ENCODE results near the gene IRF2. TPM values are rescaled to one million over a fixed set of nuclear protein-coding genes. Genes with fewer than 3 reads are reported as not detected.

IRF2 gene
- polyA plus RNA-seq, 2 of the 4 experiments (the other 2 are of a cell fraction), result 11.0 to 23.5 TPM

DNA sequence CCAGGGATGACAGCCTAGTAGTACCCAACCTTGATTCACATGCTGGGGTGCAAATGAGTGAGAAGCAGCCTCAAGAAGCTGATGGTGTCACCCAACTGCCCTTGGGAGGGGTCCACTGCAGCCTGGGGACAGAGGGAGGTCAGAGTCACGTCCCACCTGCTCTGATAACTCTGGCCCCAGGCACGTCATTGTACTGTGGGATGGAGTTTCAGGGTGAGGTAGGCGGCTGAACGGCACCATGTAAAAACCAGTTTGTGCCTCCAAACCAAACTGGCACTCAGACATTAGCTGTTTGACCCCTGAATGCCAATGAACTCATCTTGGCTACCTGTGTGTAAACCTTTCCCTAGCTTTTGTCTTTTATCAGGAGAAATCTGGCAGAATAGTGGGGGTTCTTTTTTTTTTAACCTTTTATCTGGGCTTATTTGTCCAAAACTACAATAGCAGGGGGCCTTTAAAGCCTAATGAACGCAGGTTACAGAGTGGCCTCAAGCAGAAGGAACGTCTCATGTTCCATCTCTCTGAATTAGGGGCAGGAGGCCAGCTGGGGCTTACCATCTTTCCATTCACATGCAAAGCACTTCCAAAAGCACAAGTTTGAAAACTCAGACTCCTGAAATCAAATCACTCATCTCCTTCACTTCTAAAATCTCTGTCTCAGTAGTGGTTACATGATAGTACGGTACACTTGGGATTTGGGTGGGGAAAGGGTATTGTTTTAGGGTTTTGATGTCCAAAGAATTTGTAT, 89.4 kb downstream of the IRF2 start:
- Histone ChIP-seq H3K9me3 (no peaks in the 10 kb centered on the region), H3K4me3 (no peak overlapping the region), H3K4me1 (peaks cover 21% of the 10 kb centered on the region), H3K4me2 (peak overlapping the region; percentile 75), H3K27ac (peak overlapping the region; percentile 61 to 82)
- POLR2A ChIA-PET, result no interaction called here
- 96% methylated on average over 7 of the region's 7 CpGs for WGBS (ENCODE audit: missing lambda C conversion rate)
- no peak for FAIRE-seq
- ATAC-seq, result no peak
- DNase-seq (ENCODE audit: low read depth in 1 of 2, low spot score in 1 of 2), result no peak
- TF ChIP-seq MAX (IDR thresholded peaks at IDR 0.05) (no peak), CHD4 (IDR thresholded peaks at IDR 0.05; ENCODE audit: borderline replicate concordance) (no peak), PHF8 (IDR thresholded peaks at IDR 0.05; ENCODE audit: borderline replicate concordance, low read depth) (no peak), BHLHE40 (IDR thresholded peaks at IDR 0.05; ENCODE audit: low read depth, low read length) (no peak), SMC3 (IDR thresholded peaks at IDR 0.05) (no peak), ZNF302 (CRISPR knock-in tag; IDR thresholded peaks at IDR 0.05) (no peak), REST (IDR thresholded peaks at IDR 0.05) (no peak), JUNB (IDR thresholded peaks at IDR 0.05) (no peak), GATA3 (IDR thresholded peaks at IDR 0.05; ENCODE audit: borderline replicate concordance) (no peak), MAFK (IDR thresholded peaks at IDR 0.05; ENCODE audit: partially characterized antibody) (no peak), TP53 (CRISPR knock-in tag; IDR thresholded peaks at IDR 0.05) (no peak), ZFP36 (IDR thresholded peaks at IDR 0.05; ENCODE audit: borderline replicate concordance, partially characterized antibody) (no peak)
- CTCF ChIA-PET, result interaction anchor here (1.4 to 1.9 kb wide), 2 partner anchors 98 to 121 kb away, joined by 3 to 5 read pairs; no protein-coding TSS in a partner anchor

DNA sequence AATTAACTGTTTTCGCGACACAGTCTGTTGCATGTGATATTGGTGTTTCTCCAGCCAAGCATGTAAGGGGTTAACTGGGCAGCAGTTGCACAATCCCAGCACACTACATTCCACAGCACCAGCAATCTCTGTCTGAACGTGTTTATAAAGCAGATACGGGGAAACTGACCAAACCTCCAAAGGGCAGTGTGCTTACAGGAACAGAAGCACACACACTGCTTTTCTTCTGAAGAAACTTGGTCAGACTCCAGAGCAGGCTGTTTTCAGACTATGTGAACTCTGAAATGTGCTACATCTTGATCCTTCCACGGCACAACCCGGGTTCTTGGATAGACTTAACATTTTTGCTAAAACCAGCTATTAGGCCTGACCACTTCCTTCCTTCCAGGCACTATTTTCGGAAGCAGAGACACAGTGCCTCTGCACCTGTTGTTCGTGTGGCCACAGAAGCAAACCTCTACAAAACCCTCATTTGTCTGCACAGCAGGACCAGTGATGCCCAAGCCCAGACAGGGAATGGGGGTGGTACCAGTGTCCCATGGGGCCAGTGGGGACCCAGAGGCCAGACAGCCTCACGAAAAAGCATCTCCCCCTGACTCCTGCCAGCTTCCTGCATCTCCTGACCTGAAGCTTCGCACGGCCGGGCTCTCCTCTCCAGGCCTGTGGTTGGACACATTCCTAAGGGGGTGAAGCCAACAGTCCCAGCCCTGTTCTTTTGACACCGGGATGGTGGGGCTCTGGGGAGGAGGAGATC, 90.1 kb downstream of the IRF2 start:
- DNase-seq (ENCODE audit: low read depth in 1 of 2, low spot score in 1 of 2), result peak in 1 of 2 experiments; percentile 17
- Histone ChIP-seq H3K9me3 (no peaks in the 10 kb centered on the region), H3K4me3 (peak overlapping the region; percentile 31), H3K27ac (peak overlapping the region; percentile 61 to 82), H3K4me2 (peak overlapping the region; percentile 75), H3K4me1 (peaks cover 21% of the 10 kb centered on the region)
- CTCF ChIA-PET, result interaction anchor here (1.9 kb wide), 1 partner anchor 120 kb away, joined by 5 read pairs; no protein-coding TSS in a partner anchor
- no peak for FAIRE-seq
- POLR2A ChIA-PET, result interaction anchor here (1.0 to 1.4 kb wide), 2 partner anchors 90 to 116 kb away, joined by 3 to 5 read pairs; partner anchors contain the start of gene IRF2
- 48% methylated on average over 12 of the region's 13 CpGs for WGBS (ENCODE audit: missing lambda C conversion rate)
- peak; percentile 61 to 75 for ATAC-seq
- TF ChIP-seq HOXB5 (CRISPR knock-in tag; IDR thresholded peaks at IDR 0.05) (no peak), EP300 (IDR thresholded peaks at IDR 0.05) (peak in 1 of 2 experiments; percentile 12; a peak in 1 of 5 replicates), CEBPB (IDR thresholded peaks at IDR 0.05) (peak; percentile 90 to 98)

DNA sequence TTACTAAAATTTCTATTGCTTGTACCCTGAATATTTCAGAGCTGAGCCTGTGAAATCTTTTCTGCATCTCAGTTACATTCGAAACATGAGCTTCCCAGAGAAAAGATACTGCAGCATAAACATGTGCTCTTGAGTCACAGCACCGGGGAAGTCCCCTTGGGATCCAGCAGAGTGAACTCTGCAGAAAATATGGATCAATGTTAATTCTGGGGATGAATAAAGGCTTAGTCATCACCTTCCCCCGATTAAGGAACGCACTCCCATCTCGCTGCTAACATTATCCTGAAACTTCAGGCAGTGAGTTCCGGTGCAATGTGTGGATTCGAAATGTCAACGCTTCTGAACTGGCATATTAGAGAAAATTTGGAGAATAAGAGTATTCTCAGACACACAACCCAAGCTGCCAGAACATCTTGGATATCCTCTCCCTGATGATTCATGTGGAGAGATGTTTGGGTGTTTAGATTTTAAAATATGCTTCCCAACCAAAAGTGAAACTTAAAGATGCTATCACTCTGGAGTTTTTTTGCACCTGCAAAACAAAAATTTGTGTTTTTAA, 90.8 kb downstream of the IRF2 start:
- FAIRE-seq (no peak), ATAC-seq (peak; percentile 91), DNase-seq (ENCODE audit: low read depth in 1 of 2, low spot score in 1 of 2) (peak; percentile 54 to 64)
- H3K4me3 ChIP-seq, result peak overlapping the region; percentile 31
- ChIA-PET CTCF (interaction anchor here (0.8 to 1.9 kb wide), 2 partner anchors 10 to 119 kb away, joined by 3 to 5 read pairs; no protein-coding TSS in a partner anchor), POLR2A (interaction anchor here (1.0 to 1.4 kb wide), 2 partner anchors 91 to 115 kb away, joined by 3 to 5 read pairs; partner anchors contain the start of gene IRF2)
- WGBS (ENCODE audit: missing lambda C conversion rate), result 1% methylated on average over 8 of the region's 8 CpGs
- H3K9me3 ChIP-seq, result no peaks in the 10 kb centered on the region
- H3K4me1 ChIP-seq, result peaks cover 21% of the 10 kb centered on the region
- peak overlapping the region; percentile 61 to 82 for H3K27ac ChIP-seq
- 0 out of 2 replicates have a peak, but pooled peaks have one; percentile 41 for TF ChIP-seq MYC (IDR thresholded peaks at IDR 0.05; ENCODE audit: borderline replicate concordance, low read length)
- TF ChIP-seq EP300 (IDR thresholded peaks at IDR 0.05), result peak in 1 of 2 experiments; percentile 28; a peak in 2 of 5 replicates
- peak; percentile 86 for TF ChIP-seq MAX (IDR thresholded peaks at IDR 0.05)
- TF ChIP-seq, protein P1, sequence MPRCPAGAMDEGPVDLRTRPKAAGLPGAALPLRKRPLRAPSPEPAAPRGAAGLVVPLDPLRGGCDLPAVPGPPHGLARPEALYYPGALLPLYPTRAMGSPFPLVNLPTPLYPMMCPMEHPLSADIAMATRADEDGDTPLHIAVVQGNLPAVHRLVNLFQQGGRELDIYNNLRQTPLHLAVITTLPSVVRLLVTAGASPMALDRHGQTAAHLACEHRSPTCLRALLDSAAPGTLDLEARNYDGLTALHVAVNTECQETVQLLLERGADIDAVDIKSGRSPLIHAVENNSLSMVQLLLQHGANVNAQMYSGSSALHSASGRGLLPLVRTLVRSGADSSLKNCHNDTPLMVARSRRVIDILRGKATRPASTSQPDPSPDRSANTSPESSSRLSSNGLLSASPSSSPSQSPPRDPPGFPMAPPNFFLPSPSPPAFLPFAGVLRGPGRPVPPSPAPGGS (IDR thresholded peaks at IDR 0.05), result 0 out of 3 replicates have a peak, but pooled peaks have one; percentile 35
- peak; percentile 74; the same call in 1 of the 2 replicates for TF ChIP-seq FOSL2 (IDR thresholded peaks at IDR 0.05)
- peak; percentile 71 for TF ChIP-seq FOSL2 (CRISPR knock-in tag; IDR thresholded peaks at IDR 0.05)
- TF ChIP-seq MAFK (IDR thresholded peaks at IDR 0.05; ENCODE audit: partially characterized antibody), result peak; percentile 92
- TF ChIP-seq ATOH8 (CRISPR knock-in tag; IDR thresholded peaks at IDR 0.05; ENCODE audit: low read depth), result no peak
- peak; percentile 59; the same call in 1 of the 2 replicates for TF ChIP-seq JUNB (IDR thresholded peaks at IDR 0.05)
- TF ChIP-seq ZFP36 (IDR thresholded peaks at IDR 0.05; ENCODE audit: borderline replicate concordance, partially characterized antibody), result no peak
- TF ChIP-seq FOXS1 (CRISPR knock-in tag; IDR thresholded peaks at IDR 0.05), result no peak
- peak in 1 of 2 experiments; percentile 28; a peak in 1 of 5 replicates for TF ChIP-seq JUN (IDR thresholded peaks at IDR 0.05)
- H3K4me2 ChIP-seq, result peak overlapping the region; percentile 75
